Measurements from ENCODE around the gene ADCY4. TPM values are rescaled to one million over a fixed set of nuclear protein-coding genes. Genes with fewer than 3 reads are reported as not detected.

ADCY4 gene
- total and polyA plus RNA-seq, 2 of the 13 experiments (the other 11 are each of a cell fraction or from before 2014, with no cell fraction given) = 0.03 TPM; not detected in 1

GRCh38 chr14:24315807-24316596, 18.9 kb downstream of the ADCY4 start (continued):
- TF ChIP-seq HNF1A (IDR thresholded peaks at IDR 0.05; ENCODE audit: low read depth) (no peak), HNF1A (CRISPR knock-in tag; IDR thresholded peaks at IDR 0.05; ENCODE audit: borderline replicate concordance) (peak; percentile 92), HNRNPUL1 (IDR thresholded peaks at IDR 0.05; ENCODE audit: low read depth, low read length) (no peak), ZNF629 (CRISPR knock-in tag; conservative IDR thresholded peaks at IDR 0.05) (peak; percentile 78), MYC (CRISPR knock-in tag; IDR thresholded peaks at IDR 0.05; ENCODE audit: borderline replicate concordance) (peak; percentile 99), ZEB1 (IDR thresholded peaks at IDR 0.05; ENCODE audit: insufficient replicate concordance, low read depth) (no peak), ZNF253 (CRISPR knock-in tag; IDR thresholded peaks at IDR 0.05; ENCODE audit: borderline replicate concordance) (peak; percentile 98), NR2F1 (CRISPR knock-in tag; IDR thresholded peaks at IDR 0.05) (peak in 1 of 2 experiments; percentile 48; a peak in 3 of 4 replicates), ZFX (CRISPR knock-in tag; IDR thresholded peaks at IDR 0.05; ENCODE audit: low read depth) (peak; percentile 99), CREBL2 (CRISPR knock-in tag; IDR thresholded peaks at IDR 0.05; ENCODE audit: borderline replicate concordance) (peak; percentile 97; the same call in 1 of the 2 replicates), GATAD1 (CRISPR knock-in tag; IDR thresholded peaks at IDR 0.05) (peak; percentile 81), TBP (CRISPR knock-in tag; IDR thresholded peaks at IDR 0.05) (no peak; the same call in 1 of the 2 replicates), RELA (CRISPR knock-in tag; IDR thresholded peaks at IDR 0.05) (peak; percentile 56; the same call in 1 of the 2 replicates), ZNF136 (CRISPR knock-in tag; IDR thresholded peaks at IDR 0.05; ENCODE audit: low read depth) (peak; percentile 99), FOXP1 (IDR thresholded peaks at IDR 0.05) (no peak), FOXP1 (CRISPR knock-in tag; IDR thresholded peaks at IDR 0.05) (no peak), ZUFSP (CRISPR knock-in tag; IDR thresholded peaks at IDR 0.05; ENCODE audit: borderline replicate concordance) (no peak)

Measured in HepG2 (cell line).